Adrenal gland (tissue), 12 donors: Measurements from ENCODE around the gene TEX52. TPM values are rescaled to one million over a fixed set of nuclear protein-coding genes. Genes with fewer than 3 reads are reported as not detected.
A peak's percentile ranks its signal among the peaks of the same experiment; 100 is the strongest.

Experiments
- DNase-seq, 7 donors: peaks; one replicate each; pipeline ENCODE4 v3.0.0-alpha.2; 2019 to 2020
- H3K27ac ChIP-seq, 5 donors: fragments of 200-600 bp; sonication (generic) in 4 of 5; 1 replicate in 3 of 5; 2 replicates in 2 of 5; pipeline versions ENCODE4 v1.5.1 to v1.8.0; 2016 to 2020; ENCODE audit warnings: mild to moderate bottlenecking in 1 of 5
- H3K27me3 ChIP-seq: fragments of 200-600 bp; 2 replicates; pipeline ENCODE4 v1.8.0; 2021
- H3K36me3 ChIP-seq, 2 donors: fragments of 200-600 bp; replicated peaks in 1 of 2; 1 replicate in 1 of 2; 2 replicates in 1 of 2; pipeline versions ENCODE4 v1.5.1 to v1.8.0; 2018 to 2022
- H3K4me1 ChIP-seq, 2 donors: fragments of 200-600 bp; replicated peaks in 1 of 2; 1 replicate in 1 of 2; 2 replicates in 1 of 2; pipeline versions ENCODE4 v1.5.1 to v1.8.0; 2018 to 2021
- H3K4me3 ChIP-seq, 4 donors: fragments of 200-600 bp; sonication (generic) in 3 of 4; one replicate each; pipeline ENCODE4 v1.5.1; 2016 to 2018
- H3K9me3 ChIP-seq, 3 donors: fragments of 200-600 bp; sonication (generic) in 1 of 3; replicated peaks in 1 of 3; 1 replicate in 2 of 3; 2 replicates in 1 of 3; pipeline versions ENCODE4 v1.5.1 to v1.8.0; 2016 to 2021
- POLR2A ChIP-seq, 2 donors: fragments of 450-650 bp; IDR thresholded peaks; one replicate each; pipeline ENCODE4 v1.6.1; 2017; ENCODE audit warnings: antibody characterized with exemption in 2 of 2, mild to moderate bottlenecking in 2 of 2, moderate library complexity in 1 of 2
- WGBS, 4 donors: extraction: QIAGEN DNeasy Blood & Tissue Kit in 2 of 4; methylation state at CpG; one replicate each; pipeline versions ENCODE4 v1.1.5 to v1.1.7; 2013 to 2017; 5-methylcytosine and 5-hydroxymethylcytosine counted together
- intact Hi-C, 2 donors: fragments of 100-400 bp; cut with DNase I; formaldehyde crosslinking; loops; one replicate each; pipeline versions ENCODE4 v1.14.1 to v1.15.0; 2022 to 2023
- polyA plus RNA-seq, 3 donors: library from polyadenylated mRNA; stranded (reverse); fragments of 200-250 nt in 2 of 3; fragments of 350-450 nt in 1 of 3; fragmentation: Illumina TruSeq in 1 of 3; extraction: RNeasy Lipid Tissue Mini Kit (QIAGEN cat#74804) in 1 of 3; gene quantifications; one replicate each; pipeline ENCODE4 v1.2.3, GENCODE V29; 2013 to 2014
- total RNA-seq, 9 donors: library from RNA; depleted of rRNA in 4 of 9; stranded (reverse); fragments of >200 nt in 4 of 9; fragments of 120-200 nt in 1 of 9; fragmentation: NEBNext Ultra II Directional in 1 of 9; extraction: Animal tissue kit (Norgen Biotek cat#: 25700) in 1 of 9; gene quantifications; one replicate each; pipeline versions ENCODE4 v1.1.0 to v1.2.4, GENCODE V29; 2013 to 2023
- TF ChIP-seq, protein P1 (sequence below), 6 experiments: fragments of 450-650 bp in 4 of 6; fragments of 200-600 bp in 2 of 6; sonication (generic) in 1 of 6; IDR thresholded peaks; 1 replicate in 5 of 6; 2 replicates in 1 of 6; pipeline versions ENCODE4 v1.5.1 to v1.8.0; 2016 to 2021; ENCODE audit warnings: antibody characterized with exemption in 6 of 6, mild to moderate bottlenecking in 2 of 6, moderate library complexity in 1 of 6
- donor health status: healthy with polysubstance abuse.
- donor health status: Bipolar disorder and iron deficiency.
- donor health status: DM: yes; HTN: yes; CAD: no.
- donor health status: DM: no; HTN: no; CAD: no.
- donor health status: DM: no; HTN: no; CAD: no.
- donor health status: DM: yes; HTN: yes; CAD: no.

TEX52 gene
- total and polyA plus RNA-seq, 12 donors: not detected

- intact Hi-C loops: no loop called here
- Histone ChIP-seq H3K9me3 (no peaks in the 10 kb centered on the region), H3K27ac (no peak overlapping the region), H3K36me3 (no peaks in the 10 kb centered on the region), H3K4me3 (no peak overlapping the region), H3K27me3 (no peaks in the 10 kb centered on the region), H3K4me1 (no peaks in the 10 kb centered on the region)
- 95 to 100% (median 96%) methylated on average over 5 to 7 of the region's 7 CpGs for WGBS, 4 donors
- no peak for DNase-seq
- TF ChIP-seq POLR2A (IDR thresholded peaks at IDR 0.05): no peak
- TF ChIP-seq, protein P1, sequence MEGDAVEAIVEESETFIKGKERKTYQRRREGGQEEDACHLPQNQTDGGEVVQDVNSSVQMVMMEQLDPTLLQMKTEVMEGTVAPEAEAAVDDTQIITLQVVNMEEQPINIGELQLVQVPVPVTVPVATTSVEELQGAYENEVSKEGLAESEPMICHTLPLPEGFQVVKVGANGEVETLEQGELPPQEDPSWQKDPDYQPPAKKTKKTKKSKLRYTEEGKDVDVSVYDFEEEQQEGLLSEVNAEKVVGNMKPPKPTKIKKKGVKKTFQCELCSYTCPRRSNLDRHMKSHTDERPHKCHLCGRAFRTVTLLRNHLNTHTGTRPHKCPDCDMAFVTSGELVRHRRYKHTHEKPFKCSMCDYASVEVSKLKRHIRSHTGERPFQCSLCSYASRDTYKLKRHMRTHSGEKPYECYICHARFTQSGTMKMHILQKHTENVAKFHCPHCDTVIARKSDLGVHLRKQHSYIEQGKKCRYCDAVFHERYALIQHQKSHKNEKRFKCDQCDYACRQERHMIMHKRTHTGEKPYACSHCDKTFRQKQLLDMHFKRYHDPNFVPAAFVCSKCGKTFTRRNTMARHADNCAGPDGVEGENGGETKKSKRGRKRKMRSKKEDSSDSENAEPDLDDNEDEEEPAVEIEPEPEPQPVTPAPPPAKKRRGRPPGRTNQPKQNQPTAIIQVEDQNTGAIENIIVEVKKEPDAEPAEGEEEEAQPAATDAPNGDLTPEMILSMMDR (IDR thresholded peaks at IDR 0.05): no peak
Observed at GRCh38 chr12:2862876-2863275, 6.0 kb upstream of the TEX52 start.

DNA sequence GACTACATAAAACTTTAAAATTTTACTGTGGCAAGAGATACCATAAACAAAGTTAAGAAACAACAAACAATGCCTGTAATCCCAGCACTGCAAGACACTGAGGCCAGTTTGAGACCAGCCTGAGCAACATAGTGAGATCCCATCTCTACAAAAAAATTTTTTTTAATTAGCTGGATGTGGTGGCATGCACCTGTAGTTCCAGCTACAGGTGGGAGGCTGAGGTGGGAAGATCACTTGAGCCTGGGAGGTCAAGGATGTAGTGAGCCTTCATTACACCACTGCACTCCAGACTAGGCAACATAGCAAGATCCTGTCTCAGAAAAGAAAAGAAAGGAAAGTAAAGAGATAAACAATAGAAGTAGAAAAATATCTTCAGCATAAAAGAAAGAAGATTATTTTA is 3.3 kb upstream of the TEX52 start:
- H3K27me3 ChIP-seq: no peaks in the 10 kb centered on the region
- no peak overlapping the region for H3K4me3 ChIP-seq
- intact Hi-C loops: no loop called here
- H3K27ac ChIP-seq: no peak overlapping the region
- no peaks in the 10 kb centered on the region for H3K9me3 ChIP-seq
- DNase-seq: no peak
- H3K4me1 ChIP-seq: no peaks in the 10 kb centered on the region
- no peaks in the 10 kb centered on the region for H3K36me3 ChIP-seq
- TF ChIP-seq, protein P1 (IDR thresholded peaks at IDR 0.05): no peak
- TF ChIP-seq POLR2A (IDR thresholded peaks at IDR 0.05): no peak

DNA sequence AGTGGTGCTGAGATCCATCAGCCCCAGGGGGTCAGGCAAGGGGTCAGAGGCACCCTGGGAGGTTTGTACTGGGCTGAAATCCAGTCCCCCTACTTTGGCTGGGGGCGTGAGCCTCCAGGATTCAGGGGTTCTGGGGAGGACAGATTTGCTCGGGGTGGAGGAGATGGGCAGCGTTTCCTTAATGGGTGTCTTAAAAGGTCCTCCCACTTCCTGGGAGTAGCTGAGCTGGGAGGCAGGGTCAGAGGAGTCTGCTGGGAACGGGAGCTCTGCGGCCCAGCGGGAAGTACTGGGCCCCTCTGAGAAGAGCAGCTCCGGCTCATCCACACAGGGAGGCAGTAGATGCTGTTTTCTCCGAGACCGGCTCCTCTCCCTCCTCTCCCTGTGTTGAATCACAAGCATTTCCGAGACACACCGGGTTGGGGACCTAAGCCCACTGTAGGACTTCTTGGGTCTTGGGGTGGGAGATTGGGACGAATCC is 2.1 kb upstream of the TEX52 start:
- Histone ChIP-seq H3K9me3 (no peaks in the 10 kb centered on the region), H3K27me3 (no peaks in the 10 kb centered on the region), H3K4me3 (no peak overlapping the region), H3K4me1 (no peaks in the 10 kb centered on the region), H3K36me3 (no peaks in the 10 kb centered on the region), H3K27ac (peak overlapping the region in 2 of 5 donors; percentile 44 to 78)
- WGBS, 4 donors: 80 to 92% (median 83%) methylated on average over 7 to 12 of the region's 12 CpGs
- DNase-seq: peak in 1 of 7 donors; percentile 38
- intact Hi-C loops: loop anchor here in 1 of 2 donors (10.0 kb wide), 2 partner anchors 86 to 186 kb away; no protein-coding TSS in a partner anchor
- TF ChIP-seq POLR2A (IDR thresholded peaks at IDR 0.05): no peak
- TF ChIP-seq, protein P1 (IDR thresholded peaks at IDR 0.05): no peak

- no peaks in the 10 kb centered on the region for H3K9me3 ChIP-seq
- peak overlapping the region in 1 of 5 donors; percentile 78 for H3K27ac ChIP-seq
- no peak for DNase-seq
- no peaks in the 10 kb centered on the region for H3K27me3 ChIP-seq
- H3K4me1 ChIP-seq: no peaks in the 10 kb centered on the region
- 75 to 83% (median 79%) methylated on average over 1 to 2 of the region's 2 CpGs; no CpG with 5 or more reads in 1 of the 4 donors for WGBS, 4 donors
- no peaks in the 10 kb centered on the region for H3K36me3 ChIP-seq
- no peak overlapping the region for H3K4me3 ChIP-seq
- intact Hi-C loops: loop anchor here in 1 of 2 donors (10.0 kb wide), 2 partner anchors 86 to 186 kb away; no protein-coding TSS in a partner anchor
- TF ChIP-seq, protein P1 (IDR thresholded peaks at IDR 0.05): no peak
- no peak for TF ChIP-seq POLR2A (IDR thresholded peaks at IDR 0.05)
Observed at GRCh38 chr12:2858334-2858733, 1.5 kb upstream of the TEX52 start.
